GM12874 (cell line): ENCODE measurements around the gene JARID2.

Experiments used
- TF ChIP-seq, protein P1 (sequence below): IDR thresholded peaks from 2 replicates; pipeline ENCODE4 v1.5.1; 2011; ENCODE audit warnings: low read depth, mild to moderate bottlenecking, control low read depth, low read length, moderate library complexity; ENCODE audit not compliant: insufficient read depth

Gene JARID2

DNA sequence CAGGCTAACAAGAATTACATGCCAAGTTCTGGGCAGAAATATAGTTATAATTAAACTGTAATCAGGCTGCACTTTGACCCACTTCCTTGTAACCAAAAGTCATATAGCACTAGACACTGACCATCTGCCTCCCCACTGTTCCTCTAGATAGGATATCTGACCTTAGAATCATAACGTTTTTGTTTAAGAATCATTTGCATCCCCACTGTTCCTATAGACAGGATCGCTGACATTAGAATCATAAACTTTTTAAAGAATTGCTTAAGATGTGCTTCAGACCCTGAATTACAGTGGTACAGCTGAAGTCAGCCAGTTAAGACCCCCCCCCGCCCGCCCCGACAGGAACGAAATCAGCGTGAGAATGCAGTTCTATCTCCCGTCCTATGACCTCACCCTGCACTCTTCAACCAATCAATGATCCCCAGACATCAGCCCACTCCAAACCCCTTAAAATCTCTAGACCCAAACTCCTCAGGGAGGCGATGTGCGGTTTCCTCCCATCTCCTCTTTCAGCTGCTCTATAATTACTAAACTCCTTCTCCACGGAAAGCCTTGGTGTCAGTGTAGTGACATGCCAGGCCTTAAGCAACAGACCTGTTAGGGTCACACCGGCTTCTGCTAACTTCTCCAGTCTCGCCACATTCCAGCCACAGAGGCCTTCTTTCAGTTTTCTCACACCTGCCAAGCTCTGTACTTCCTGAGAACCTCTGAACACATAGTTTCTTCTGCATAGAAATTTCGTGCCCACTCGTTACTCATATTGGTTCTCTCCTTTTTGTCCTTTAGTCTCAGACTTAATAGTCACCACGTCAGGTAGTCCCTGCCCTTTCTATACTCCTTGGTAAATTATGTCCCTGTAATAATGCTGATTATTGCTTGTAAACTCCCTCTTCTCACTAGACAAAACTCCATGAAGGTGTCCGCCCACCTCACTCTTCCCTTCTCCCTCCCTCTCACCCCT, 323.4 kb downstream of the JARID2 start:
- TF ChIP-seq, protein P1, sequence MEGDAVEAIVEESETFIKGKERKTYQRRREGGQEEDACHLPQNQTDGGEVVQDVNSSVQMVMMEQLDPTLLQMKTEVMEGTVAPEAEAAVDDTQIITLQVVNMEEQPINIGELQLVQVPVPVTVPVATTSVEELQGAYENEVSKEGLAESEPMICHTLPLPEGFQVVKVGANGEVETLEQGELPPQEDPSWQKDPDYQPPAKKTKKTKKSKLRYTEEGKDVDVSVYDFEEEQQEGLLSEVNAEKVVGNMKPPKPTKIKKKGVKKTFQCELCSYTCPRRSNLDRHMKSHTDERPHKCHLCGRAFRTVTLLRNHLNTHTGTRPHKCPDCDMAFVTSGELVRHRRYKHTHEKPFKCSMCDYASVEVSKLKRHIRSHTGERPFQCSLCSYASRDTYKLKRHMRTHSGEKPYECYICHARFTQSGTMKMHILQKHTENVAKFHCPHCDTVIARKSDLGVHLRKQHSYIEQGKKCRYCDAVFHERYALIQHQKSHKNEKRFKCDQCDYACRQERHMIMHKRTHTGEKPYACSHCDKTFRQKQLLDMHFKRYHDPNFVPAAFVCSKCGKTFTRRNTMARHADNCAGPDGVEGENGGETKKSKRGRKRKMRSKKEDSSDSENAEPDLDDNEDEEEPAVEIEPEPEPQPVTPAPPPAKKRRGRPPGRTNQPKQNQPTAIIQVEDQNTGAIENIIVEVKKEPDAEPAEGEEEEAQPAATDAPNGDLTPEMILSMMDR: no peak

DNA sequence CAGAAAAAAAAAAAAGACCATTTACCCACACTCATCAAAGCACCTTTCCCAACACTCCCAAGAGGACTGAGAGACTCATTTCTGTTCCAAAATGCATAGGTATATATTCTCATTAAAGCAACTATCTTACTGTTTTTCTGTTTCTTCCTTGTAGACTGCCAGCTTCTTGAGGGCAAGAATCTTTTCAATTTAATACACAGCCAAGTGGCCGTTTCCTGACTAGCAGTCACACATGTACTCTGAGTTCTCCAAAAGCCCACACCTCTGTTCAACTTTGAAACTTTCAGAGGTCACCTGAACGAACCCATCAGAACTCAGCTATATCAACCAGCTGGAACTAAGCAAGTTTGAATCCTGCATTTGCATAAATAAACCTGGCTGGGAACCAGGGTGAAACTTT, 324.3 kb downstream of the JARID2 start:
- TF ChIP-seq, protein P1: no peak
